NCI-H1694 treated with DMSO at 0.1 percent for 48 hours (cell line): ENCODE data around the gene COMMD8.
"Not testable (repeated sequence)": the region's sequence is repeated elsewhere in the genome, so short reads cannot be mapped to it uniquely, and the experiment has no call there.

Source experiments
- DNase-seq: peaks from one replicate; lab custom pipeline; 2025; lab: John Stamatoyannopoulos, UW

COMMD8 gene

GRCh38 chr4:47463235-47463956 lies at the start of gene COMMD8:
Gene COMMD8, minus strand, starts transcription at chr4:47463702. Its CDS starts 51 bp downstream, at chr4:47463651.
- DNase-seq = peak; percentile 73

GRCh38 chr4:47510506-47511143 lies 47.1 kb upstream of the COMMD8 start:
- DNase-seq = no peak

- no peak for DNase-seq
Measured at GRCh38 chr4:47505666-47506065, 42.2 kb upstream of the COMMD8 start.

- DNase-seq = no peak
Measured at GRCh38 chr4:47505147-47505546, 41.6 kb upstream of the COMMD8 start.

- DNase-seq = no peak
Measured at GRCh38 chr4:47500776-47501175, 37.3 kb upstream of the COMMD8 start.

GRCh38 chr4:47499700-47500099 lies 36.2 kb upstream of the COMMD8 start:
- DNase-seq = no peak

GRCh38 chr4:47498899-47499298 lies 35.4 kb upstream of the COMMD8 start:
- no peak for DNase-seq

GRCh38 chr4:47494124-47494430 lies 30.6 kb upstream of the COMMD8 start:
- DNase-seq = no peak

GRCh38 chr4:47493238-47494123 lies 30.0 kb upstream of the COMMD8 start:
- DNase-seq = no peak

GRCh38 chr4:47490550-47490949 lies 27.0 kb upstream of the COMMD8 start:
- peak; percentile 33 for DNase-seq

- no peak for DNase-seq
Measured at GRCh38 chr4:47488706-47489105, 25.2 kb upstream of the COMMD8 start.

GRCh38 chr4:47486727-47487126 lies 23.2 kb upstream of the COMMD8 start:
- DNase-seq = not testable (repeated sequence)

GRCh38 chr4:47486231-47486673 lies 22.8 kb upstream of the COMMD8 start:
- no peak for DNase-seq

GRCh38 chr4:47485768-47486167 lies 22.3 kb upstream of the COMMD8 start:
- DNase-seq = no peak

GRCh38 chr4:47485047-47485692 lies 21.7 kb upstream of the COMMD8 start, which contains the start of gene ATP10D:
Gene ATP10D, plus strand, starts transcription at chr4:47485275. Its CDS starts 27,266 bp downstream, at chr4:47512541.
- DNase-seq = no peak

- no peak for DNase-seq
Measured at GRCh38 chr4:47484168-47484567, 20.7 kb upstream of the COMMD8 start.

- no peak for DNase-seq
Measured at GRCh38 chr4:47483745-47484144, 20.2 kb upstream of the COMMD8 start.

GRCh38 chr4:47482326-47482725 lies 18.8 kb upstream of the COMMD8 start:
- DNase-seq = no peak

- DNase-seq = no peak
Measured at GRCh38 chr4:47478804-47479203, 15.3 kb upstream of the COMMD8 start.

- DNase-seq = no peak
Measured at GRCh38 chr4:47475411-47475810, 11.9 kb upstream of the COMMD8 start.

GRCh38 chr4:47474799-47475198 lies 11.3 kb upstream of the COMMD8 start:
- no peak for DNase-seq

- DNase-seq = no peak
Measured at GRCh38 chr4:47473141-47473750, 9.7 kb upstream of the COMMD8 start.
